Endothelial cell of umbilical vein (primary cell): Measurements from ENCODE around the gene MKKS. TPM values are rescaled to one million over a fixed set of nuclear protein-coding genes. Genes with fewer than 3 reads are reported as not detected.

Experiments
- BruUV-seq: library from RNA; stranded (reverse); fragments of 400-500 nt; replicated peaks from 2 replicates; lab custom pipeline; 2021; lab: Mats Ljungman, UMichigan
- CTCF ChIA-PET: fragments of 300-600, 350-600 bp; sonication (Branson Sonifier 250); formaldehyde crosslinking; loops from one replicate; lab custom pipeline; 2021; ENCODE audit warnings: antibody characterized with exemption, inconsistent platforms; lab: Charles Lee
- POLR2A ChIA-PET: fragments of 300-600, 350-600 bp; sonication (Branson Sonifier 250); formaldehyde crosslinking; loops from one replicate; lab custom pipeline; 2021; ENCODE audit warnings: antibody characterized with exemption, inconsistent platforms; lab: Charles Lee
- DNase-seq: peaks from one replicate; pipeline ENCODE4 v3.0.0-alpha.2; 2011; ENCODE audit warnings: low read depth, low spot score
- FAIRE-seq: peaks from 2 replicates; lab custom pipeline; 2011; peaks lifted over from hg19 to GRCh38; lab: Jason Lieb, UNC
- H2AFZ ChIP-seq: 2 replicates; pipeline ENCODE4 v1.6.0; 2012; ENCODE audit warnings: low read depth, low read length, control low read depth, inconsistent platforms
- H3K27ac ChIP-seq: 2 replicates; pipeline ENCODE4 v1.5.1; 2011; ENCODE audit warnings: low read depth, mild to moderate bottlenecking, control low read depth, low read length, moderate library complexity; ENCODE audit not compliant: insufficient read depth
- H3K27me3 ChIP-seq, 2 experiments: 2 replicates each; pipeline versions ENCODE4 v1.6.0 to v1.6.1; 2011; ENCODE audit warnings: low read length in 2 of 2, mixed read lengths in 1 of 2; ENCODE audit not compliant: control insufficient read depth in 2 of 2, insufficient read depth in 2 of 2
- H3K36me3 ChIP-seq, 2 experiments: 2 replicates in 1 of 2; 3 replicates in 1 of 2; pipeline ENCODE4 v1.5.1; 2011; ENCODE audit warnings: low read length in 2 of 2, mild to moderate bottlenecking in 1 of 2, moderate library complexity in 1 of 2; ENCODE audit not compliant: control insufficient read depth in 2 of 2, insufficient read depth in 2 of 2; ENCODE audit errors: extremely low read depth in 1 of 2
- H3K4me1 ChIP-seq: 3 replicates; pipeline ENCODE4 v1.5.1; 2011; ENCODE audit warnings: mild to moderate bottlenecking, low read length; ENCODE audit not compliant: control insufficient read depth, insufficient read depth; ENCODE audit errors: extremely low read depth
- H3K4me2 ChIP-seq: 2 replicates; pipeline ENCODE4 v1.6.1; 2011; ENCODE audit warnings: low read length, control low read depth, mixed read lengths; ENCODE audit not compliant: insufficient read depth
- H3K4me3 ChIP-seq, 3 experiments: fragments of 200-600 bp in 1 of 3; sonication (generic), shearing (Covaris generic) in 1 of 3; replicated peaks in 1 of 3; 2 replicates each; pipeline ENCODE4 v1.5.1; 2011 to 2016; ENCODE audit warnings: control low read depth in 3 of 3, low read length in 3 of 3, mild to moderate bottlenecking in 2 of 3, inconsistent platforms in 1 of 3, low read depth in 1 of 3, moderate library complexity in 1 of 3; ENCODE audit not compliant: insufficient read depth in 1 of 3
- H3K79me2 ChIP-seq: 2 replicates; pipeline ENCODE4 v1.6.0; 2012; ENCODE audit warnings: low read length, inconsistent platforms; ENCODE audit not compliant: control insufficient read depth, insufficient read depth
- H3K9ac ChIP-seq: replicated peaks from 2 replicates; pipeline ENCODE3; 2011; ENCODE audit warnings: low read length, control low read depth; ENCODE audit not compliant: insufficient read depth; ENCODE audit errors: extremely low read depth
- H3K9me1 ChIP-seq: replicated peaks from 3 replicates; pipeline ENCODE4 v1.6.0; 2011; ENCODE audit warnings: mild to moderate bottlenecking, low read length; ENCODE audit not compliant: control insufficient read depth, insufficient read depth; ENCODE audit errors: extremely low read depth
- H3K9me3 ChIP-seq: replicated peaks from 2 replicates; pipeline ENCODE4 v1.5.1; 2012; ENCODE audit warnings: low read length, inconsistent platforms; ENCODE audit not compliant: control insufficient read depth, insufficient read depth
- H4K20me1 ChIP-seq: replicated peaks from 2 replicates; pipeline ENCODE3; 2011; ENCODE audit warnings: mild to moderate bottlenecking, low read length; ENCODE audit not compliant: control insufficient read depth, insufficient read depth; ENCODE audit errors: extremely low read depth
- EZH2 ChIP-seq: IDR thresholded peaks from 2 replicates; pipeline ENCODE4 v1.6.1; 2012; ENCODE audit warnings: borderline replicate concordance, low read depth, mild to moderate bottlenecking, moderate library complexity, low read length, inconsistent platforms; ENCODE audit not compliant: severe bottlenecking
- FOS ChIP-seq: IDR thresholded peaks from 2 replicates; pipeline ENCODE4 v1.6.1; 2011; ENCODE audit warnings: mild to moderate bottlenecking, low read length, moderate library complexity, borderline replicate concordance; ENCODE audit not compliant: insufficient read depth
- GATA2 ChIP-seq: IDR thresholded peaks from 2 replicates; pipeline ENCODE4 v1.7.0; 2011; ENCODE audit warnings: low read depth, mild to moderate bottlenecking, moderate library complexity, mixed read lengths, low read length; ENCODE audit not compliant: insufficient read length, insufficient read depth
- JUN ChIP-seq: IDR thresholded peaks from 2 replicates; pipeline ENCODE4 v1.6.1; 2011; ENCODE audit warnings: borderline replicate concordance, low read depth; ENCODE audit not compliant: insufficient read length, insufficient read depth
- MYC ChIP-seq: IDR thresholded peaks from one replicate; pipeline ENCODE4 v1.6.1; 2011; ENCODE audit warnings: mild to moderate bottlenecking, low read depth, low read length
- POLR2A ChIP-seq: IDR thresholded peaks from 2 replicates; pipeline ENCODE4 v1.6.1; 2012; ENCODE audit warnings: low read depth, mild to moderate bottlenecking, control low read depth, low read length
- POLR2AphosphoS5 ChIP-seq: IDR thresholded peaks from 2 replicates; pipeline ENCODE4 v1.6.1; 2012; ENCODE audit warnings: low read depth, mild to moderate bottlenecking, control low read depth, low read length, moderate library complexity; ENCODE audit not compliant: insufficient read depth
- dilution Hi-C: fragments of 300-500 bp; cut with MboI; formaldehyde crosslinking; loops from one replicate; pipeline ENCODE4 v1.15.0; 2019; ENCODE audit warnings: low sequenced_read_pairs; ENCODE audit not compliant: extremely low pct_ligation_motif_present
- intact Hi-C: fragments of 100-400 bp; cut with micrococcal nuclease; formaldehyde crosslinking; loops from one replicate; pipeline ENCODE4 v1.10.0; 2022
- polyA plus RNA-seq, 4 experiments: library from polyadenylated mRNA; depleted of rRNA in 3 of 4; stranded (reverse) in 3 of 4; unstranded in 1 of 4; fragments of >200 nt; gene quantifications; 2 replicates each; pipeline versions ENCODE4 v1.2.1 to v1.2.3, GENCODE V29; 2011 to 2012; ENCODE audit warnings: missing spikeins in 1 of 4
- total RNA-seq: library from RNA; stranded (reverse); gene quantifications from 2 replicates; pipeline ENCODE4 v1.2.3, GENCODE V29; 2021
- TF ChIP-seq, protein P1 (sequence below): IDR thresholded peaks from 2 replicates; pipeline ENCODE4 v1.6.1; 2011; ENCODE audit not compliant: insufficient read depth, insufficient read length
- TF ChIP-seq, protein P2 (sequence below), 2 donors: IDR thresholded peaks; 1 replicate in 1 of 2; 2 replicates in 1 of 2; pipeline ENCODE4 v1.5.1; 2011; ENCODE audit warnings: low read length in 2 of 2, mild to moderate bottlenecking in 2 of 2, moderate library complexity in 2 of 2, control low read depth in 1 of 2, inconsistent platforms in 1 of 2, low read depth in 1 of 2; ENCODE audit not compliant: insufficient read depth in 1 of 2; ENCODE audit errors: extremely low read depth in 1 of 2

Gene MKKS
- total and polyA plus RNA-seq, 2 donors (not counting 3 experiments of a cell fraction or from before 2014, with no cell fraction given): 7.9 to 10.5 TPM

DNA sequence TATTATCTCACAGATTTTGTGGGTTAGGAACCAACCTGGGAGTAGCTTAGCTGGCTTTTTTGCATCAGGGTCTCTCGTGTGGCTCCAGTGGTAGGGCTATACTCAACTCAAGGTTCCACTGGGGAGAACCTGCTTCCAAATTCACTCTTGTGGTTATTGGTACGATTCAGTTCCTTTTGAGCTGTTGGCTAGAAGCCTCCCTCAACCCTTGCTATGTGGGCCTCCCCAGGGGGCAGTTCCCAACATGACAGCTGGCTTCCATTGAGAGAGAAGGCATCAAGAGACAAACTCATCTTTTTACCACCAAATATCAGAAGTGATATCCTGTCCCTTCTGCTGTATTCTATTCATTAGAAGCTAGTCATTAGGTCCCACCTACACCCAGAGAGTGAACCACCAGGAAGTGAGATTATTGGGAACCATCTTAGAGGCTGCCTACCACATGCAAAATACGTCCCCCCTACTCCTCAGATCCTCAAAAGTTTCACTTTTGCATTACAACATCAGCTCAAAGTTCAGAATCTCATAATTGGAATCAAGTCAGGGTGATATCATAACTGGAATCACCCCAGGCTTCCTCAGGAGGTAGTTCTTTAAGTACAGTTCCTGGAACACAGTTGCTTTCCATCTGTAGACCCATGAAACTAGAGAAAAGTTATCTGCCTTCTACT is 30.9 kb downstream of the MKKS start:
- H2AFZ ChIP-seq: no peak overlapping the region
- TF ChIP-seq JUN: no peak
- no peak for TF ChIP-seq FOS
- TF ChIP-seq GATA2: no peak
- TF ChIP-seq MYC: no peak
- TF ChIP-seq, protein P1, sequence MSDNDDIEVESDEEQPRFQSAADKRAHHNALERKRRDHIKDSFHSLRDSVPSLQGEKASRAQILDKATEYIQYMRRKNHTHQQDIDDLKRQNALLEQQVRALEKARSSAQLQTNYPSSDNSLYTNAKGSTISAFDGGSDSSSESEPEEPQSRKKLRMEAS: no peak
- TF ChIP-seq, protein P2, sequence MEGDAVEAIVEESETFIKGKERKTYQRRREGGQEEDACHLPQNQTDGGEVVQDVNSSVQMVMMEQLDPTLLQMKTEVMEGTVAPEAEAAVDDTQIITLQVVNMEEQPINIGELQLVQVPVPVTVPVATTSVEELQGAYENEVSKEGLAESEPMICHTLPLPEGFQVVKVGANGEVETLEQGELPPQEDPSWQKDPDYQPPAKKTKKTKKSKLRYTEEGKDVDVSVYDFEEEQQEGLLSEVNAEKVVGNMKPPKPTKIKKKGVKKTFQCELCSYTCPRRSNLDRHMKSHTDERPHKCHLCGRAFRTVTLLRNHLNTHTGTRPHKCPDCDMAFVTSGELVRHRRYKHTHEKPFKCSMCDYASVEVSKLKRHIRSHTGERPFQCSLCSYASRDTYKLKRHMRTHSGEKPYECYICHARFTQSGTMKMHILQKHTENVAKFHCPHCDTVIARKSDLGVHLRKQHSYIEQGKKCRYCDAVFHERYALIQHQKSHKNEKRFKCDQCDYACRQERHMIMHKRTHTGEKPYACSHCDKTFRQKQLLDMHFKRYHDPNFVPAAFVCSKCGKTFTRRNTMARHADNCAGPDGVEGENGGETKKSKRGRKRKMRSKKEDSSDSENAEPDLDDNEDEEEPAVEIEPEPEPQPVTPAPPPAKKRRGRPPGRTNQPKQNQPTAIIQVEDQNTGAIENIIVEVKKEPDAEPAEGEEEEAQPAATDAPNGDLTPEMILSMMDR (IDR thresholded peaks at IDR 0.05; ENCODE audit: extremely low read depth in 1 of 2, insufficient read depth in 1 of 2, low read depth in 1 of 2, low read length in 2 of 2): no peak
- TF ChIP-seq POLR2AphosphoS5: no peak
- no peak for TF ChIP-seq POLR2A
- TF ChIP-seq EZH2: no peak
- dilution Hi-C loops: no loop called here
- no peaks in the 10 kb centered on the region for H3K4me1 ChIP-seq
- H3K79me2 ChIP-seq: no peaks in the 10 kb centered on the region
- FAIRE-seq (no peak), DNase-seq (no peak)
- H3K9me1 ChIP-seq: no peaks in the 10 kb centered on the region
- no peak overlapping the region for H3K4me2 ChIP-seq
- no peaks in the 10 kb centered on the region for H3K27me3 ChIP-seq
- no peak overlapping the region for H3K4me3 ChIP-seq
- ChIA-PET CTCF (interaction anchor here (1.4 to 3.2 kb wide), 5 partner anchors 10 to 426 kb away, joined by 4 to 13 read pairs (median 4); no protein-coding TSS in a partner anchor), POLR2A (no interaction called here)
- intact Hi-C loops: no loop called here
- no peaks in the 10 kb centered on the region for H3K9me3 ChIP-seq
- no peak overlapping the region for H3K9ac ChIP-seq
- peaks cover 0 to 8% of the 10 kb centered on the region in 2 experiments for H3K36me3 ChIP-seq
- BruUV-seq: no TSS peak
- H4K20me1 ChIP-seq: no peaks in the 10 kb centered on the region
- no peak overlapping the region for H3K27ac ChIP-seq
